Breast epithelium (tissue), 3 donors: Measurements from ENCODE around the gene SEC24A.

Experiments
- CTCF ChIP-seq, 3 donors: fragments of 450-650 bp; IDR thresholded peaks; one replicate each; pipeline ENCODE4 v1.5.1; 2016 to 2017; ENCODE audit warnings: antibody characterized with exemption in 3 of 3, mild to moderate bottlenecking in 3 of 3, moderate library complexity in 3 of 3
- POLR2A ChIP-seq: fragments of 450-650 bp; IDR thresholded peaks from one replicate; pipeline ENCODE4 v1.6.1; 2016; ENCODE audit warnings: antibody characterized with exemption, mild to moderate bottlenecking, moderate library complexity
- POLR2AphosphoS5 ChIP-seq, 3 donors: sonication (generic); formaldehyde crosslinking; IDR thresholded peaks; one replicate each; pipeline ENCODE4 v1.6.1; 2017; ENCODE audit warnings: antibody characterized with exemption in 3 of 3

- TF ChIP-seq CTCF (IDR thresholded peaks at IDR 0.05): no peak
- no peak for TF ChIP-seq POLR2A
- no peak for TF ChIP-seq POLR2AphosphoS5 (IDR thresholded peaks at IDR 0.05)
Observed at GRCh38 chr5:134662971-134663370, 14.4 kb downstream of the SEC24A start.
